Measurements from ENCODE around the gene CLMN.
"Not testable (repeated sequence)": the region's sequence is repeated elsewhere in the genome, so short reads cannot be mapped to it uniquely, and the experiment has no call there.

The CLMN gene

GRCh38 chr14:95283802-95284201, 35.9 kb downstream of the CLMN start:
- not testable (repeated sequence) for ATAC-seq

- ATAC-seq = not testable (repeated sequence)
Observed at GRCh38 chr14:95282986-95283380, 36.7 kb downstream of the CLMN start.

DNA sequence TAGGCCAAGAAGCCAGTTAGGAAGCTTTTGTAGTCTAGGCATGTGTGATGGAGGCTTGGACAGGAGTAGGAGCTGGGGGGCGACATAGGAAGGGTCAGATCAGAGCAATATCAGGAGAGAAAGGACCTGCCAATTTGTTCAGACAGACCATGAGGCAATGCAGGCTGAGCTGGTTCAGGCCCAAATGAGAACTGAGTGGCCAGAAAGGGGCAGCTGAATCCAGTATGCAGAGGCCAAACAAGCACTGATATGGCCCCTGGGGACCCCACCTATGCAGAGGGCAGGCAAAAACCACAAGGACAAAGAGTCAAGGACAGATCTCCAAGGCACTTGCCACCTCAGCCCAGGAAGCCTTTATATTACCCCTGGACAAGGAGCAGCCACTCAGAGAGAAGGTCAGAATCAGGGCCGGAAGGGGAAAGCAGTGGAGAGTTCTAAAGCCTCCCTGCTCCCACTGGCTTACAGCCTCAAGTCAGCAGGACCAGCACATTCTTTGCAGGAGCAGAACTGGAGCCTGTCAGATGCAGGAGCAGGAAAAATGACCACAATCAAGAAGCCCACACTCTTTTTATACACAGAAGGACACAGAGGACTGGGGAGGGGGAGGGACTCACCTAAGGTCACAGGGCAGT, 37.2 kb downstream of the CLMN start:
- no peak for ATAC-seq

DNA sequence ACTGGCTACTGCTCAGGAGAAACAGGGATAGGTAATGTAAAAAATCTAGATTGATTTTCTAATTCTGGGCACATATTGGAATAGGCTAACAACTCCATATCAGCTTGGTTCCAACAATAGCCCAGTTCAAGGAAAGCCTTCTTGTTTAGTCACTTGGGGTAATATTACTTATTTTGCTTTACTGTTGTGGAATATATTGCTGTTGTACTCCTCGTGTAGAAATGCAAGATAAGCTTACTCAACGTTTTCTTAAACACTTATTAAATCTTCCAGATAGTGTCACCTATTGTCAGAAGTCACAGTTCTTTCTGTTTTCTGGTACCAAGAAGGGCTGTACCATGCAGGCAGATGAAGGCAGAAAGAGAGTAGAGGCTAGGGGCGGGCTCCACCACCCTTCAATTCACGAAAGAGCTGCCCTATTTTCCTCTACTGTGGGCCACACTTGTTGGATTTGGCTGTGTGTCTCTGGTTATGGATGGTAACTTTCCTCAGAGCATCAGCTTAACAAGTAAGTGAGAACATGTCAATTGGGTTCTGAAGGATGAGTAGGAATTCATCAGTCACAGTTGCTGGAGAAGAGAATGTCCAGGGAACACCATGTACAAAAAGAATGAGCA, 38.0 kb downstream of the CLMN start:
- ATAC-seq = no peak

DNA sequence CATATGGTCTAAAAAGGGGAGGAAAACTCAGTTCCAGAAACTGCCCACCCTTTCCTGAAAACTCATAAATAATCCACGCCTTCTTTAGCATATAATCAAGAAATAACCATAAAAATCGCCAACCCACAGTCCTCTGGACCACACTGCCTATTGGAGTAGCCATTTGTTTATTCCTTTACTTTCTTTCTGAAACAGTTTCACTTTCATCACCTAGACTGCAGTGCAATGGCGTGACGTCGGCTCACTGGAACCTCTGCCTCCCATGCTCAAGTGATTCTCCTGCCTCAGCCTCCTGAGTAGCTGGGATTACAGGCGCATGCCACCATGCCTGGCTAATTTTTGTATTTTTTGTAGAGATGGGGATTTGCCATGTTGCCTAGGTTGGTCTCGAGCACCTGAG, 44.2 kb downstream of the CLMN start:
- no peak for ATAC-seq

GRCh38 chr14:95274874-95275273, 44.8 kb downstream of the CLMN start:
- ATAC-seq = no peak

- ATAC-seq = no peak
Observed at GRCh38 chr14:95274279-95274678, 45.4 kb downstream of the CLMN start.

DNA sequence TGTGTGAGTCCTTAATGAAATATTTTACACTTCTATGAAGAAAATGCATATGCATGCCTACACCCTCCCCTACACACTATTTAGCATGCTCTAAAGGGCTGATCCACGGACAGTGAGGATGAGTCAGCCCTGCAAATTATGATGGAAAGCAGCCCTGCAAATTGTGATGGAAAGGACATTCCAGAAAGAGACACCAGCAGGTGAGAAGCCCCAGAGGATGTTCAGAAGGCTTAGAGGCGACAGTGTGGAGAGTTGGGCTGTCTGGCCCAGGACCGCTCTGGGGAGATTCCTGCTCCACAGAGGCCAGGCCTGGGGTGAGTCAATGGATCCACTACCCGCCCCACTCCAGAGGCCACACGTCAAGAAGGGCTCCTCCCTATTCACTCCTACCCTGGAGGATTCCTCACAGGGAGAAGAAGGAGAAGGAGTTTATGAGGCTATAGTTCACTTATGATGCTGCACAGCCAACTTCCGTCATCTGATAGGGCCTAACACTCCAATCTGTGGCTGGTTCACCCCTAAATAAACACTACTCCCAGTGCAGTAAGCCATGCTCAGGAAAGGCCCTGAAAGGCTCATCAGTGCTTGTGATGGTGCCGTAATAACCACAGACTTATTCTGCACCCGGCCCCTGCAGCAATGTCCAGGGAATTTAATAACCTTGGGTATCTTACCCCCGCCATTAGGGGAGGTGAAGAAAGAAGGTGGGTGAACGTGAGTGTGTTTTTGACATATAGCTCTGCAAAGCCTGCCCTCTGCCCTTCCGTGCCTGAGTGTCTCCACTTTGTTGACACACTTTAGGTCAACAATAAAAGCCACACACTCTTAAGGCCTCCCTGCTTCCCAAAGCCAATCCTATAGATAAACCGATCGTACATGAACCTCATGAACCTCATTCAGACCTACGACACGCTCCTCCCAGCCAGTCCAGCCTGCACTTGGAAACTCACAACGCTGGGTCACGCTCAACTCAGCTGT, 46.4 kb downstream of the CLMN start:
- ATAC-seq = no peak

DNA sequence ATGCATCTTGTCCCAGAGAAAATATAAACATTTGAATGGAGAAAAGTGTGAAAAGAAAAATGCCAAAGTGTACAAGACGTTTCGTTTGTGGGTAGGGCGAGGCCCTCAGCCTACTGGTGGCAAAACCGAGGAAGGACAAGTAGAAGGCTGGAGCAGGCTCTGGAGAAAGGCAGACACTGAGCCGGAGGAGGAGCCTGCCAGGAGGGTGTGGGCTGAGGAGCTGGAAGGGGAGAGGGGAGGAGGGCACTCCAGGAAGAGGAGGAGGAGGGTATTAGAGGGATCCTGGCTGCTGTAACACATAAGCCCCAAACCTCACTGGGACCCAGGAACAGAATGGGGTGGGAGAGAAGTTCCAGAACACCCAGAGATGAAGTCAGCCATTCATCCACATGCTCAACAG, 47.7 kb downstream of the CLMN start:
- no peak for ATAC-seq

GRCh38 chr14:95270203-95270602, 49.5 kb downstream of the CLMN start:
- no peak for ATAC-seq

- ATAC-seq = no peak
Observed at GRCh38 chr14:95269493-95269892, 50.2 kb downstream of the CLMN start.

GRCh38 chr14:95268350-95268749, 51.4 kb downstream of the CLMN start:
- ATAC-seq = no peak

- ATAC-seq = no peak
Observed at GRCh38 chr14:95267306-95267705, 52.4 kb downstream of the CLMN start.

DNA sequence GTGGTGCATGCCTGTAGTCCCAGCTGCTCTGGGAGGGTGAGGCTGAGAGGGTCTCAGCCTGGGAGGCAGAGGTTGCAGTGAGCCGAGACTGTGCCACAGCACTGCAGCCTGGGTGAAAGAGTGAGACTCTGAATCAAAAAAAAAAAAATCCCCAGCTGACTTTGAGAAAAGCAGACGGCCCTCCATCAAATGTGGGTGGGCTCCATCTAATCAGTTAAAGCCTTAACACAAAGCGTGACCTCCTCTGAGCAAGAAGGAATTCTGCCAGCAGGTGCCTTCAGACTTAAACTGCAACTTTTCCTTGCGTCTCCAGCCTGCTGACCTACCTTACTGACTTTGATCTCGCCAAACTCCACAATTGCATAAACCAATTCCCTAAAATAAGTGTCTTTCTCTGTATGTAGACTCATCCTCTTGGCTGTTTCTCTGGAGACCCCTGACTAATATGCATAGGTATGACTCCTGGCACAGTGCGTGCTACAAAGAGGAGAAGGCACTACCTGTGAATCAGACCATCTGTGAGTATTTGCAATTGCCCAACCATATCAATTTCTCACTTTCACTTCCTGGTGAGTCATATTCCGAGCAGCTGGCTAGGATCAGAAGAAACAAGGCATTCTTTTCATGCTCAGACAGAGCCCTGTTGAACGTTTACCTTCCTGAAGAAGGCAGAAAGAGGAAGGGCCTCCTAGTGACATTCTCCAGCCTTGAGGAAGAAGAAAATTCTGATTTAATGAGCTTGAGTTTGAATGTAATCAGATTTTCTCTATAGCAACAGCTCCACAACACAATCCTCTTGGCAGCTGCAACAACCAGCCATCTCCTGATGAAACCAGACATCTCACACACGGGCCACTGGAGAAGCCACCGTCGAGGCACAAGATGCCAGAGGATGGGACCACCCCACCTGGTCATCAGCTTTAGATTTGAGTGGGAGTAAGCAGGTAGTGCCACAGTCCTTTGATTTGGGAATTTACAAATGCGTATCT, 54.3 kb downstream of the CLMN start:
- peak; percentile 87 to 90 for ATAC-seq

- ATAC-seq = no peak
Observed at GRCh38 chr14:95264271-95264973, 55.3 kb downstream of the CLMN start.

DNA sequence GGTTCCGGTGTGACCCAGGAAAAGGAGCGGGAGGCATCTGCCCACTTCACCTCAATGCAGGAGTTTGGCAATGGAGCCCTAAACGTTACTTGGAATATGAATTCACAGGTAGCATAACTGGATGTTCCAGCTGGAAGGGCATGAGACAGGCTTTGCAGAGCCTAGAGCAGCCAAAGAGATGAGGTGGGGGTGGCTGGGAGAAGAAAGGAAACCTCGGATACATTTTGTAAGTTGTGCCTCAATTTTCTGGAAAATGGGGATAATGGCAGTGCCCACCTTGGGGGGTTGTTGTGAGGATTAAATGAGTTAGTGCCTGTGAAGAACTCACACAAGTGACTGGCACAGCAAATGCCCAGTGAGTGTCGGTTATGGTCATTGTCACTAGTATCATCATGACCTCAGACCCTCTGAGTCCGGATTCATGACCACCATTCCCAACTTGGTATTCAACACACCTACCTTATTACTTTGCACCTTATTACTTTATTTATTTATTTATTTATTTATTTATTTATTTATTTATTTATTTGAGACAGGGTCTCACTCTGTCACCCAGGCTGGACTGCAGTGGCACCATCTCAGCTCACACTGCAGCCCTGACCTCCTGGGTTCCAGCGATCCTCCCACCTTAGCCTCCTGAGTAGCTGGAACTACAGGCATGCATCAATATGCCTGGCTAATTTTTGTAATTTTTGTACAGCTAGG, 56.0 kb downstream of the CLMN start:
- ATAC-seq = no peak

DNA sequence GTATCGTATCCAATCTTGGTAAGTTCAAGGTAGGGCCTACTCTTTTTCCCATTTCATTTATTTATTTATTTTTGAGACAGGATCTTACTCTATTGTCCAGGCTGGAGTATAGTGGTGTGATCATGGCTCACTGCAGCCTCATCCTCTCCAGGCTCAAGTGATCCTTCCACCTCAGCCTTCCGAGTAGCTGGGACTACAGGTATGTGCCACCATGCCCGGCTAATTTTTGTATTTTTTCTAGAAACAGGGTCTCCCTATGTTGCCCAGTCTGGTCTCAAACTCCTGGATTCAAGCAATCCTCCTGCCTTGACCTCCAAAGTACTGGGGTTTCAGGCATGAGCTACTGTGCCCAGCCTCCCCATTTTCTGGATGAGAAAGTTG, 57.2 kb downstream of the CLMN start:
- ATAC-seq = no peak

- no peak for ATAC-seq
Observed at GRCh38 chr14:95261616-95262510, 57.8 kb downstream of the CLMN start.

- ATAC-seq = peak; percentile 51 to 68
Observed at GRCh38 chr14:95260537-95261361, 59.0 kb downstream of the CLMN start.
